Gastroesophageal sphincter (tissue), 4 donors: ENCODE data around the gene ARL9. TPM values are rescaled to one million over a fixed set of nuclear protein-coding genes. Genes with fewer than 3 reads are reported as not detected.

Experiments used
- ATAC-seq: fragments of 150-250 bp; one replicate; pipeline ENCODE4 v1.9.1; 2016; ENCODE audit warnings: mild to moderate bottlenecking, moderate library complexity
- H3K27ac ChIP-seq, 4 donors: fragments of 200-600 bp; sonication (generic) in 3 of 4; 1 replicate in 3 of 4; 2 replicates in 1 of 4; pipeline ENCODE4 v1.5.1; 2016 to 2019
- H3K27me3 ChIP-seq: fragments of 200-600 bp; sonication (generic); one replicate; pipeline ENCODE4 v1.5.1; 2019
- H3K36me3 ChIP-seq, 2 donors: fragments of 200-600 bp; sonication (generic); one replicate each; pipeline ENCODE4 v1.5.1; 2019; ENCODE audit warnings: control low read depth in 1 of 2
- H3K4me1 ChIP-seq, 3 donors: fragments of 200-600 bp; sonication (generic); 1 replicate in 2 of 3; 2 replicates in 1 of 3; pipeline ENCODE4 v1.5.1; 2016 to 2019; ENCODE audit warnings: control low read depth in 2 of 3
- H3K4me3 ChIP-seq, 2 donors: fragments of 200-600 bp; sonication (generic); one replicate each; pipeline ENCODE4 v1.5.1; 2019; ENCODE audit warnings: mild to moderate bottlenecking in 1 of 2, moderate library complexity in 1 of 2
- H3K9me3 ChIP-seq, 3 donors: fragments of 200-600 bp; sonication (generic); one replicate each; pipeline ENCODE4 v1.5.1; 2017 to 2019; ENCODE audit warnings: control low read depth in 2 of 3
- CTCF ChIP-seq, 4 experiments: fragments of 200-600 bp in 2 of 4; fragments of 450-650 bp in 2 of 4; sonication (generic) in 1 of 4; IDR thresholded peaks; one replicate each; pipeline ENCODE4 v1.5.1; 2017 to 2019; ENCODE audit warnings: antibody characterized with exemption in 4 of 4, mild to moderate bottlenecking in 2 of 4, moderate library complexity in 2 of 4
- EP300 ChIP-seq: sonication (generic); formaldehyde crosslinking; IDR thresholded peaks from one replicate; pipeline ENCODE4 v1.6.1; 2017; ENCODE audit warnings: antibody characterized with exemption, mild to moderate bottlenecking
- POLR2A ChIP-seq, 2 donors: fragments of 450-650 bp; IDR thresholded peaks; one replicate each; pipeline ENCODE4 v1.6.1; 2017; ENCODE audit warnings: antibody characterized with exemption in 2 of 2, mild to moderate bottlenecking in 2 of 2, moderate library complexity in 1 of 2
- POLR2AphosphoS5 ChIP-seq: sonication (generic); formaldehyde crosslinking; IDR thresholded peaks from one replicate; pipeline ENCODE4 v1.6.1; 2017; ENCODE audit warnings: antibody characterized with exemption
- WGBS, 2 donors: methylation state at CpG; one replicate each; pipeline ENCODE4 v1.1.5; 2018; ENCODE audit warnings: low coverage in 1 of 2; 5-methylcytosine and 5-hydroxymethylcytosine counted together
- total RNA-seq, 4 donors: library from RNA; depleted of rRNA; stranded (reverse); fragments of >200 nt; gene quantifications; one replicate each; pipeline ENCODE4 v1.1.0, GENCODE V29; 2016

The ARL9 gene
- total RNA-seq, 4 donors from 2014 or later, result 0.54 TPM; not detected in 3

GRCh38 chr4:56570041-56570440 is 64.5 kb downstream of the ARL9 start:
- 86% methylated on average over 4 of the region's 4 CpGs; no CpG with 5 or more reads in 1 of the 2 donors for WGBS, 2 donors
- Histone ChIP-seq H3K36me3 (no peaks in the 10 kb centered on the region), H3K9me3 (no peaks in the 10 kb centered on the region), H3K27ac (no peak overlapping the region), H3K4me1 (no peaks in the 10 kb centered on the region), H3K4me3 (no peak overlapping the region), H3K27me3 (no peaks in the 10 kb centered on the region)
- ATAC-seq, result no peak
- TF ChIP-seq POLR2A (IDR thresholded peaks at IDR 0.05) (no peak), POLR2AphosphoS5 (no peak), CTCF (IDR thresholded peaks at IDR 0.05) (no peak), EP300 (no peak)

Other genes with a start within 250 kb of the ARL9 start
- 10 to 100 TPM in 2 of 4 donors, 1 to 10 TPM in 2; 4.5 to 13.1 (median 9.5) TPM for gene AASDH, start 118.3 kb upstream of the ARL9 start, total RNA-seq
- 1 to 10 TPM; 2.5 to 8.8 (median 4.1) TPM for gene PPAT, start 70.2 kb upstream of the ARL9 start, total RNA-seq
- 10 to 100 TPM; 18.8 to 26.0 (median 24.4) TPM for gene PAICS, start 69.5 kb upstream of the ARL9 start, total RNA-seq
- gene SRP72, start 38.2 kb upstream of the ARL9 start, total RNA-seq, result 10 to 100 TPM; 43.6 to 55.6 (median 48.1) TPM
- 10 to 100 TPM in 2 of 4 donors, 1 to 10 TPM in 2; 2.7 to 31.7 (median 6.6) TPM for gene HOPX, start 175.5 kb downstream of the ARL9 start, total RNA-seq